Loucy (cell line): ENCODE data around the gene CHCHD6.
A peak's percentile ranks its signal among the peaks of the same experiment; 100 is the strongest.

Source experiments
- H2AFZ ChIP-seq: fragments of 200-600 bp; sonication (generic); 2 replicates; pipeline ENCODE4 v1.6.0; 2016; ENCODE audit warnings: antibody characterized with exemption, mild to moderate bottlenecking, low read length, moderate library complexity
- H3F3A ChIP-seq: fragments of 200-600 bp; 2 replicates; pipeline ENCODE4 v1.6.0; 2016; ENCODE audit warnings: antibody characterized with exemption, low read depth, mild to moderate bottlenecking
- H3K27me3 ChIP-seq: fragments of 200-600 bp; sonication (generic); 2 replicates; pipeline ENCODE4 v1.6.1; 2014; ENCODE audit warnings: low read length, mild to moderate bottlenecking; ENCODE audit not compliant: insufficient read depth, poor library complexity, severe bottlenecking
- H3K36me3 ChIP-seq: fragments of 200-600 bp; sonication (generic); 2 replicates; pipeline ENCODE4 v1.6.1; 2016; ENCODE audit warnings: low read length; ENCODE audit not compliant: insufficient read depth
- H3K4me1 ChIP-seq: fragments of 200-600 bp; sonication (generic); 2 replicates; pipeline ENCODE4 v1.5.1; 2014; ENCODE audit warnings: low read length, mild to moderate bottlenecking; ENCODE audit not compliant: insufficient read depth, poor library complexity, severe bottlenecking
- H3K4me2 ChIP-seq: fragments of 200-600 bp; sonication (generic); 2 replicates; pipeline ENCODE4 v1.6.0; 2014; ENCODE audit warnings: antibody characterized with exemption, low read length, low read depth, mild to moderate bottlenecking; ENCODE audit not compliant: poor library complexity, severe bottlenecking
- H3K4me3 ChIP-seq: fragments of 200-600 bp; sonication (generic); 2 replicates; pipeline ENCODE4 v1.5.1; 2014; ENCODE audit warnings: low read length, mild to moderate bottlenecking, mixed read lengths; ENCODE audit not compliant: poor library complexity, severe bottlenecking
- H3K79me2 ChIP-seq: fragments of 200-600 bp; sonication (generic); 2 replicates; pipeline ENCODE4 v1.6.1; 2014; ENCODE audit warnings: low read length; ENCODE audit not compliant: insufficient read depth
- H3K9ac ChIP-seq: fragments of 200-600 bp; sonication (generic); 2 replicates; pipeline ENCODE4 v1.6.0; 2014; ENCODE audit warnings: mild to moderate bottlenecking, low read depth, low read length, moderate library complexity; ENCODE audit not compliant: poor library complexity, severe bottlenecking
- H3K9me2 ChIP-seq: fragments of 200-600 bp; sonication (generic); replicated peaks from 2 replicates; pipeline ENCODE4 v1.6.1; 2016; ENCODE audit warnings: low read depth, low read length, mixed read lengths
- H3K9me3 ChIP-seq: fragments of 200-600 bp; sonication (generic); 2 replicates; pipeline ENCODE4 v1.6.1; 2014; ENCODE audit warnings: mild to moderate bottlenecking, antibody characterized with exemption, low read length, low read depth; ENCODE audit not compliant: insufficient read depth
- H4K20me1 ChIP-seq: fragments of 200-600 bp; sonication (generic); 2 replicates; pipeline ENCODE4 v1.6.0; 2014; ENCODE audit warnings: antibody characterized with exemption, low read length, mild to moderate bottlenecking; ENCODE audit not compliant: insufficient read depth, poor library complexity, severe bottlenecking
- CTCF ChIP-seq: fragments of 200-600 bp; sonication (generic); conservative IDR thresholded peaks from 2 replicates; pipeline ENCODE4 v1.5.1; 2014; ENCODE audit warnings: mild to moderate bottlenecking, antibody characterized with exemption, low read length
- EZH2phosphoT487 ChIP-seq: fragments of 200-600 bp; IDR thresholded peaks from 2 replicates; pipeline ENCODE4 v1.6.1; 2018; ENCODE audit warnings: antibody characterized with exemption, mild to moderate bottlenecking, moderate library complexity, borderline replicate concordance

Gene CHCHD6

GRCh38 chr3:126982126-126982470 is 278.1 kb downstream of the CHCHD6 start:
- H3K9ac ChIP-seq: peak overlapping the region; percentile 59
- H3K4me2 ChIP-seq: peak overlapping the region; percentile 82
- H3K9me3 ChIP-seq: no peaks in the 10 kb centered on the region
- no peaks in the 10 kb centered on the region for H3K27me3 ChIP-seq
- peaks cover 10% of the 10 kb centered on the region; the same call in 1 of the 2 replicates for H3K79me2 ChIP-seq
- H3F3A ChIP-seq: no peaks in the 10 kb centered on the region
- peak overlapping the region; percentile 71 for H3K4me3 ChIP-seq
- no peak for TF ChIP-seq EZH2phosphoT487
- TF ChIP-seq CTCF: no peak
- no peaks in the 10 kb centered on the region for H3K36me3 ChIP-seq
- peaks cover 11% of the 10 kb centered on the region for H3K4me1 ChIP-seq
- H4K20me1 ChIP-seq: peaks cover 28% of the 10 kb centered on the region
- H2AFZ ChIP-seq: peak overlapping the region; percentile 89; the same call in 1 of the 2 replicates
- no peaks in the 10 kb centered on the region for H3K9me2 ChIP-seq

GRCh38 chr3:126982471-126983175 is 278.6 kb downstream of the CHCHD6 start, which contains the start of gene PLXNA1:
TSS of gene PLXNA1 (plus strand) at chr3:126983115. CDS start at chr3:126988594, 5,479 bp downstream.
- Histone ChIP-seq H3K9me3 (no peaks in the 10 kb centered on the region), H3K9me2 (no peaks in the 10 kb centered on the region), H3K36me3 (no peaks in the 10 kb centered on the region), H3F3A (no peaks in the 10 kb centered on the region), H3K27me3 (no peaks in the 10 kb centered on the region), H4K20me1 (peaks cover 30% of the 10 kb centered on the region), H3K4me1 (peaks cover 11% of the 10 kb centered on the region), H3K4me2 (peak within 1 kb of the TSS; percentile 87), H3K79me2 (peaks cover 10% of the 10 kb centered on the region; the same call in 1 of the 2 replicates), H3K4me3 (peak within 1 kb of the TSS; percentile 77), H3K9ac (peak within 1 kb of the TSS; percentile 66), H2AFZ (peak within 1 kb of the TSS; percentile 89)
- TF ChIP-seq CTCF: peak; percentile 85
- TF ChIP-seq EZH2phosphoT487: no peak

GRCh38 chr3:126983276-126983652 is 279.2 kb downstream of the CHCHD6 start:
- Histone ChIP-seq H3K79me2 (peaks cover 10% of the 10 kb centered on the region; the same call in 1 of the 2 replicates), H3K9ac (no peak overlapping the region), H3K27me3 (no peaks in the 10 kb centered on the region), H3K4me2 (peak overlapping the region; percentile 87), H3K4me1 (peaks cover 11% of the 10 kb centered on the region), H2AFZ (no peak overlapping the region), H3K9me2 (no peaks in the 10 kb centered on the region), H3K36me3 (no peaks in the 10 kb centered on the region), H3F3A (no peaks in the 10 kb centered on the region), H3K9me3 (no peaks in the 10 kb centered on the region), H4K20me1 (peaks cover 30% of the 10 kb centered on the region), H3K4me3 (peak overlapping the region; percentile 77)
- TF ChIP-seq EZH2phosphoT487 (no peak), CTCF (no peak)
